Adrenal gland (tissue), 5 donors: Measurements from ENCODE around the gene CTCF.

ENCODE experiments used
- CTCF ChIP-seq, 6 experiments: fragments of 450-650 bp in 4 of 6; fragments of 200-600 bp in 2 of 6; sonication (generic) in 1 of 6; IDR thresholded peaks; 1 replicate in 5 of 6; 2 replicates in 1 of 6; pipeline versions ENCODE4 v1.5.1 to v1.8.0; 2016 to 2021; ENCODE audit warnings: antibody characterized with exemption in 6 of 6, mild to moderate bottlenecking in 2 of 6, moderate library complexity in 1 of 6
- POLR2A ChIP-seq, 2 donors: fragments of 450-650 bp; IDR thresholded peaks; one replicate each; pipeline ENCODE4 v1.6.1; 2017; ENCODE audit warnings: antibody characterized with exemption in 2 of 2, mild to moderate bottlenecking in 2 of 2, moderate library complexity in 1 of 2
- donor health status: DM: no; HTN: no; CAD: no.

- TF ChIP-seq CTCF (IDR thresholded peaks at IDR 0.05) (no peak), POLR2A (IDR thresholded peaks at IDR 0.05) (no peak)
Measured at GRCh38 chr16:67657017-67657608, 94.8 kb downstream of the CTCF start.
